Activated CD4-positive, CD25-positive, alpha-beta regulatory T cell treated with anti-CD3 and anti-CD28 coated beads, Interleukin-2, amount 50 U/mL, for 16 hours (primary cell): ENCODE measurements around the gene ACAN.

Experiments used
- DNase-seq: peaks from one replicate; pipeline ENCODE4 v3.0.0-alpha.2; 2020; ENCODE audit warnings: low read depth, low spot score

The ACAN gene

DNA sequence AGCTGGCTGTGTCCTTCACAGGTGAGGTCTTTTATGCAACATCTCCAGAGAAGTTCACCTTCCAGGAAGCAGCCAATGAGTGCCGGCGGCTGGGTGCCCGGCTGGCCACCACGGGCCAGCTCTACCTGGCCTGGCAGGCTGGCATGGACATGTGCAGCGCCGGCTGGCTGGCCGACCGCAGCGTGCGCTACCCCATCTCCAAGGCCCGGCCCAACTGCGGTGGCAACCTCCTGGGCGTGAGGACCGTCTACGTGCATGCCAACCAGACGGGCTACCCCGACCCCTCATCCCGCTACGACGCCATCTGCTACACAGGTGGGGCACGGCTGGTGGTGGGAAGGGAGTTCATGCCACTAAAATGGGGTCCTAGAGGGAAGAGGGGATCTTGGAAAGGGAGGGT is 40.1 kb downstream of the ACAN start:
- no peak for DNase-seq

DNA sequence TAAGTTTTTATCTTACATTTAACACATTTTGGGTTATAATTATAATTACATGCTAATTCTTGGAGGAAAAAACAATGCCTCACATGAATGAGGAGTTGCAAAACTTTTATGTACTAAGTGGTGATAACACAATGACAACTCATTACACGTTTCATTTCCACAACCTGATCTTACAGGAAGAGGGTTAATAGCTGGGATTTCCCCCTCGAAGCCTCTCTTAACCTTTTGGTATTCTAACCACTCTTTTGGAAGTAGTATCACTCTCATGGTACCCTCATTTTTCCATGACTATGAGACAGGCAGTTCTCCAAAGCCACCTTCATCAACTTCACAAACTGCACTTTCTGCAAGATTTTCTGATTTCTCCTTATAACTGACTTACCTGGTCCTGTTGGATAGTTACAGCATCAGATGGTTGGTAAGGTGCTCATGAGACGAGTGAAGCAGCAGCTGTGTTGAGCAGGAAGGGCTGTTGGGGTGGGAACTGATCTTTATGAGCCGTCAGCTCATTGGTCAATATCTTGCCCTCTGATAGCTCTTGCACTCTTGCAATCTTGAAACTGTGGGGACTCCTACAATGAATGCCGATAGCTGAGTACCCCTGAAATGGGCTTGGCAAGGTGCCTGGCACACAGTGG is 41.6 kb downstream of the ACAN start:
- DNase-seq, result no peak

DNA sequence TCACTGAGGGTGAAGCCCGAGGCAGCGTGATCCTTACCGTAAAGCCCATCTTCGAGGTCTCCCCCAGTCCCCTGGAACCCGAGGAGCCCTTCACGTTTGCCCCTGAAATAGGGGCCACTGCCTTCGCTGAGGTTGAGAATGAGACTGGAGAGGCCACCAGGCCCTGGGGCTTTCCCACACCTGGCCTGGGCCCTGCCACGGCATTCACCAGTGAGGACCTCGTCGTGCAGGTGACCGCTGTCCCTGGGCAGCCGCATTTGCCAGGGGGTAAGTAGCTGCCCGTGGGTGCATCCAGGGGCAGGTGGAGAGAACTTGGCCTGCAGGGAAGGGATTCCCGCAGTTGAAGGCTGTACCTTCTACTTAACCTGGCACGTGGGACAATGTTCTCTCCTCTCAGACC is 42.4 kb downstream of the ACAN start:
- no peak for DNase-seq

DNA sequence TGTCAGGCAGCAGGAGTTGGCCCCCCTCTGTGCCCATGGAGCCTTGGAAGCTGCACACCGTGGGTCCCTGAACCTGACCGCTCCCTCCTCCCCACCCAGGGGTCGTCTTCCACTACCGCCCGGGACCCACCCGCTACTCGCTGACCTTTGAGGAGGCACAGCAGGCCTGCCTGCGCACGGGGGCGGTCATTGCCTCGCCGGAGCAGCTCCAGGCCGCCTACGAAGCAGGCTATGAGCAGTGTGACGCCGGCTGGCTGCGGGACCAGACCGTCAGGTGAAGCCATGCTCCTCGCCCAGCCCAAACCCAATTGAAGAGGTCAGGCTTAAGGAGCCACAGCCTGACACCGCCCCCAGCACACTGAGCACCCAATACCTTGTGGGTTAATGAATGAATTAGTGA is 43.9 kb downstream of the ACAN start:
- DNase-seq, result no peak

DNA sequence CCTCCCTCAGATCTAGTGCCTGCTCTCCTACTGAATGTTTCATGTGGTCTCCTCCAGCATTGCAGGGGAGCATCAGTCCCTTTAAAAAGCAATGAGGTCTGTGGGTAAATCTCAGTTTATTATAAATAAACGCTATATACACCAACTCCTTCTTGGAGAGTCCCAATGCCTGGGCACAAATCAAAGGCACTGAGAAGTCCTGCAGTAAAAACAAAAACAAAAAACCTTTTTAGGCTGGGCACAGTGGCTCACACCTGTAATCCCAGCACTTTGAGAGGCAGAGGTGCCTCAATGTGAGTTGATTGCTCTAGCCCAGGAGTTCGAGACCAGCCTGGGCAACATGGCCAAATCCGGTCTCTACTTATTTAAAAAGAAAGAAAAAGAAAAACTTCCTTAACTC is 45.0 kb downstream of the ACAN start:
- no peak for DNase-seq

DNA sequence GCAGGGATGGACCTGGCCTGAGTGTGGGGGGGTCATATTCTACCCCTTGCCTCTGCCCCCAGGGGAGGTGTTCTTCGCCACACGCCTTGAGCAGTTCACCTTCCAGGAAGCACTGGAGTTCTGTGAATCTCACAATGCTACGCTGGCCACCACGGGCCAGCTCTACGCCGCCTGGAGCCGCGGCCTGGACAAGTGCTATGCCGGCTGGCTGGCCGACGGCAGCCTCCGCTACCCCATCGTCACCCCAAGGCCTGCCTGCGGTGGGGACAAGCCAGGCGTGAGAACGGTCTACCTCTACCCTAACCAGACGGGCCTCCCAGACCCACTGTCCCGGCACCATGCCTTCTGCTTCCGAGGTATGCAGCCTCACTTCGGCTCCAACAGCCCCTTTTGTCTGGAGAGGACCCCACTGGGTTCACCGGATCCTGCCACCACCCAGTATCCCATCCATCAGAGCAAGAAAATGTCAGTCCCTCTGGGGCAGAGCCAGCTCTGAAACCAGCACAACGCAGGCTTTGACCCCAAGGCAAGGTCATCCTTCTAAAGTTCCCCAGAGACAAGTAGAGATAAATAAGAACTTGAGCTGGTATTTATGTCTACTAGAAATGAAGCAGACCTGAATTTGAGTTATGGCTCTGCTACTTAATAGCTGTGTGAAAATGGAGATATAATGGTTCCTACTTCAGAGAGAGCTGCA is 46.3 kb downstream of the ACAN start:
- no peak for DNase-seq

DNA sequence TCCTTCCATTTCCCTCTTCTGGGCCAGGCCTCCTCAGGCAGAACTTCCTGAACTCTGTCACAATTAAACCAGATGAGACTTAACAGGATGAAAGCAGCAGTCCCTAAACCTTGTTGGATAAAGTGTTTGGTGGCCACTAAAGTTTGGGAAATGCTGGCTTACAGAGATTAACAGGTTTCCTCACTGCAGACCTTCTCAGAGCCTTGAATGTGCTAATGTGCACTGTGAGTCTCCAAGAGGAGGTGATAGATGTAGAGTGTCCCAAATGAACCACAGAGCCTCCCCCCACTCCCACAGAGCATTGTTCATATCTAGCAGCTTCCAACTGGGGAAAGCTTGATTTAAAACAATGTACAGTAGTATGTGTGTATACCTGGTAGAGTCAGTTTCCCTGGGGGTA is 49.2 kb downstream of the ACAN start:
- DNase-seq, result no peak

DNA sequence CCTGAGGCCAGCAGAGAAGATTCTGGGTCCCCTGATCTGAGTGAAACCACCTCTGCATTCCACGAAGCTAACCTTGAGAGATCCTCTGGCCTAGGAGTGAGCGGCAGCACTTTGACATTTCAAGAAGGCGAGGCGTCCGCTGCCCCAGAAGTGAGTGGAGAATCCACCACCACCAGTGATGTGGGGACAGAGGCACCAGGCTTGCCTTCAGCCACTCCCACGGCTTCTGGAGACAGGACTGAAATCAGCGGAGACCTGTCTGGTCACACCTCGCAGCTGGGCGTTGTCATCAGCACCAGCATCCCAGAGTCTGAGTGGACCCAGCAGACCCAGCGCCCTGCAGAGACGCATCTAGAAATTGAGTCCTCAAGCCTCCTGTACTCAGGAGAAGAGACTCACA is 55.7 kb downstream of the ACAN start:
- DNase-seq, result no peak

DNA sequence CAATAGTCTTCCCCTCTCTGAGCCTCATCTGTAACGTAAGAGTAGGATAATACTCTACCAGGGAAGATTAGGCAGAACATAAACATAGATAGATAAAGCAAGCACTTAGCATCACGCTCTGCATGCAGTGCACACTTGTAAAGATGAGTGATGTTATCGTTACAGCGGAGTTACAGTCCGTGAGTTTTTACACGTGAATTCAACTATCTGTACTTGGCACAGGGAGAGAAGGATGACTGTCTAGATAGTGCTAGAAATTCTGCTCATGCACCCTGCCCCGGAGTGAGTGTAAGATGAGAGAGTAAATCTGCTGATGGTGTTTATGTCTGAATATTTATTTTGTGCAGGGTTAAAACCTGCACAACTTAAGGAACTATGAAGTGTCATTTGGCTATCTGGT is 56.3 kb downstream of the ACAN start:
- DNase-seq, result no peak

DNA sequence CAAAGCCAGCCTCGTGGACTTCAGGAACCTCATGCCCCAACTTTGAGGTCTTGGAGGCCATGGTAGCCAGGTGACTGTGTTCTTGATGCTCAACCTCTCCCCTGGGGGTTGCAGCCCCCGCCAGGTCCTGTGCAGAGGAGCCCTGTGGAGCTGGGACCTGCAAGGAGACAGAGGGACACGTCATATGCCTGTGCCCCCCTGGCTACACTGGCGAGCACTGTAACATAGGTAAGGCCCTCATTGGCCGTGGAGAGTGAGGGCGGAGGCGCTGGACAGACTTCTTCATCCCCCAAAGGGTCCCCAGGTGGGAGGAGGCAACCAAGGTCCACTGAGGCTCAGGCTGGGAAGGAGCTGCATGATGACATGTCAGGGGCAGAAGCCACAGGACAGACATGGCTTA is 57.0 kb downstream of the ACAN start:
- DNase-seq, result no peak

DNA sequence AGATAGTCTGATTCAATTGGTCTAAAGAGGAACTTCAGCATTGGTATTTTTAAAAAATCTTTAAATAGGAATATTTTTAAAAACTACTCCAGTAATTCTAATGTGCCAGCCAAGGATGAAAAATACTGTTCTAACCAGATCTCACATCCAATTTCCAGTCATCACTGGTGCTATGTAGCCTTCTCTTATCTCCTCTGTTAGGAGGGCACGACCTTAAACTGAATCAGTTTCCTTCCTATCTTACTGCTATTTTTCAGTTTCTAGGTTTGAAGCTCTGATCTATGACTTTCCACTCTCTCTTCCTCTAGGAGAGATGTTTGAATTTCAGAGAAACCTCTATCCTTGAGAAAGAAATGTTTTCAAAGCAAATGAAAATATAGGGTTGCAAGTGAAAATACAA is 60.2 kb downstream of the ACAN start:
- DNase-seq, result no peak

DNA sequence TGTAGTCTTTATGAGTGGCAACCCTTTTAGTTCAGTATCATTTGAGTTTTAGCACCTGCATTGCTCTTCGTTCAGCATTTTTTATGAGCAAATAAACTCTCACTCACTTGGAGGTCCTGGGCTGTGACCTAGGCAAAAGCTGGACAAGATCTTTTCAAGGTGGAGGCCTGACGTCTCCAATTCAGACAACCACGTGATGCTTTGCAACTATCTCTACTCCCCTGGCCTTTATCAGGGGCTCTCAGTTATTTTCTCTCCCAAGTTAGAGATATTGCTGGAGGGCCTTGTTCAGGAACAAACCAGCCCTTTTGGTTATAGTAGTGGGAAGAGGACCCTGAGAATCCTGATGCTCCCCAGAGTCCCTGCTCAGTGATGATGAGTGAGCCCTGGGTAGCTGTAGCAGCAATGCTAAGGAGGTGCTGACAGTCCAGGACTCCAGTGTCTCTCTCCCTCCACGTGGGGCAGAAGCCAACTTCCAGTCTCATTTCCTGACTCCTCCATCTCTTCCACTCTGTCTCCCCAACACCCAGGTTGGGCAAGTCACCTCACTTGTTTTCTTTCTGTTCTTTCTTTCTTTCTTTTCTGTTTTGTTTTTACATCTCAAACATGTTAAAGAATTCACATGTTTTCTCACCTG is 61.7 kb downstream of the ACAN start:
- DNase-seq, result no peak

DNA sequence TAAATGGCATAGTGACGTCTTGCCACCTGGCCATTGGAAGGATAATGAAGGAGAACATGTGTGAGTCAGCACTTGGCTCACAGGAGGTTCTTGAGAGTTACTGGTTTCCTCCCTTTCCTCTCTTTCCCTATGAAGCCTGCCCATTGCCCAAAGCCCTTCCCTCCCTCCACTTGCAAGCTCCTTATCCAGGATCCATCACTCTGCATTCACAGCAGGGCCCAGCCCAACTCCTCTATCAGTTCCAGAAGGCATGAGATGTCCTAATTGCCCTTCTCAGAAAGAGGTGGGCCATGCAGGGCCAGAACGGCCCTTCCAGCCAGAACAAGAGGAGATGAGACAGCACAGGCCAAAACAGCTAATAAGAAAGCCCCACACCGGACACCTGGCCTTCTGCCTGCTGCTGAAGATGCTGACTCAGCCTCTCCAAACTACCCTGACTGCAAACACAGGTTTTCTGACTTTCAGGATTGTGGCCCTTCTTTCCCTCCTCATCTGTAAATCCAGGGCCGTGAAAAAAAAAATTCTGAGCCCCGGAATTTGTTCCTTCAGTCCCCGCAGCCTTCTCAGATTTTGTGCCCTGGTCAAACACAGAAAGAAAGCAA is 62.4 kb downstream of the ACAN start:
- no peak for DNase-seq

DNA sequence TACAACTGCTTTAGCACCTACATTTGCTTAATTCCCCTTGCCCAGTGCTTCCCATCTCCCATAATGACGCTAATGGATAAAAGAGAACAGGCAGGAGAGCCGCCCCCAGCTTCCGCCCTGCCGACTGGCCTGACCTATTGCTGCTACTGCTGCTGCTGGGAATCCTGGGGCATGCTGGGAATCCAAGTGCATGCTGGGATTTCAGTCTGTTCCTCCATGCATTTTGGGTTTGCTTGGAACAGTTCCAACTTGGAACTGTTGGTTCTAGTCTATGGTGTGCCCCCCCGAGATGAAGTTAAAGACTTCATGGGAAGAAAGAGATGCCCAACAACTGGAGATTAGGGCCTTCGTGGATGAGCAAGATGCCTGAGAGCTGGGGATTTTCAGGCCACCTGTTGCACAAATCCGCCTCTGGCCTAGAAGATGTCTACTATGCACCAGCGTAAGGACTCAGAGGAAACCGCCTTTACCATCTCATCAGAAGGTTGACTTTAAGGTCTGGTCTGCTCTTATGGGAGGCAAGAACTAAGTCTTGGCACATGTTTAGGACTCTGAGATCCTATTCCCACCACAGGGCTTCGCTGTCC is 63.2 kb downstream of the ACAN start:
- no peak for DNase-seq

DNA sequence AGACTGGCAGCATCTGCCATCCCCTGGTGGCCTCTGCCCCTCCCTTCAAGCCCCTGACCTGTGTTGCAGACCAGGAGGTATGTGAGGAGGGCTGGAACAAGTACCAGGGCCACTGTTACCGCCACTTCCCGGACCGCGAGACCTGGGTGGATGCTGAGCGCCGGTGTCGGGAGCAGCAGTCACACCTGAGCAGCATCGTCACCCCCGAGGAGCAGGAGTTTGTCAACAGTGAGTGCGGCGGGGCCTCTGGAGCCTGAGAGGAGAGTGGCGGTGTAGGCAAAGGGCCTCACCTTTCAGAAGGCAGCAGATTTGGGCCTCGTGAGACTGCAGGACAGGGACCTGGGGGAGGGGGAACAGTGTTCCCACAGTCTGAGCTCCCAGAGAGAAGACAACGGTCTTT is 68.1 kb downstream of the ACAN start:
- no peak for DNase-seq

DNA sequence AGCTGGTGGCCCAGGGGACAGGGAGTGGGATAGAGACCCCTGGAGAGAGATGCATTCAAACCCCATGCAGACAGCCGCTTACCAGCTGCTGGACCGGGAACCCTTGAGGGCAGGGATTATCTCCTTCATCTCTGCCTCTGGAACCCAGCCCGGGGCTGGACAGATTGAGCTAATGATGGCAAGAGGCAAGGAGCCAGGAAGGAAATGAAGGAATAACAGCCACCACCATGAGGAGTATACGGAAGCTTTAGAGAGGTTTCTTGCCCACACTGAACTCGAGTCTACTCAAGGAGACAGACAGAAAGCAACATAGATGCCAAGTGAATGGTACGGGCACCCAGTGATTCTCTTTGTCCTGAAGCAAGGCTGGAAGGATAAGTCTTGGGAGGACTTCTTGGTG is 68.9 kb downstream of the ACAN start:
- DNase-seq, result no peak

DNA sequence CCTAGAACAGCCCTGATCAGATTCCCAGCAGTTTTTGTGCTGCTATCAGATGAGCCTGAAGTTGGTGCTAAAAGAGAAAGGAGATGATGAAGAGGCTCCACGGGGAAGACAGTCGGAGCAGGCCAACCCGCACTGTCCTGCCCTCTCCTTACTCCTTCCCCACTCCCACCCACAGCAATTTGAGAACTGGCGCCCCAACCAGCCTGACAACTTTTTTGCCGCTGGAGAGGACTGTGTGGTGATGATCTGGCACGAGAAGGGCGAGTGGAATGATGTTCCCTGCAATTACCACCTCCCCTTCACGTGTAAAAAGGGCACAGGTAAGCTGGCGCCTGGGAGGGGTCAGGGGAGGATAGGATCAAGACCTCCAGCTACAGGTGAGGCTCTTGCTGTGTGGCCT is 69.5 kb downstream of the ACAN start:
- no peak for DNase-seq

DNA sequence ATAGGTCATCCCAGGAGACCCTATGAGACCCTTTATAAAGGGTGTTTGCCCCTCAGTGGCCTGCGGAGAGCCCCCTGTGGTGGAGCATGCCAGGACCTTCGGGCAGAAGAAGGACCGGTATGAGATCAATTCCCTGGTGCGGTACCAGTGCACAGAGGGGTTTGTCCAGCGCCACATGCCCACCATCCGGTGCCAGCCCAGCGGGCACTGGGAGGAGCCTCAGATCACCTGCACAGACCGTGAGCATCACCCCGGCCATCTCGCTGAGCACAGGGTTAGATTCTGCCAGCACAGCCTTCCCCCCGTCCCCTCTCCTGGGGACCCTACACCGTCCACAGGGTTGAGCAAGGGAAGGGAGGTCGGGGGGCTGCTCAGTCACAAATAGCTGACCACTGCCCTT is 70.5 kb downstream of the ACAN start:
- DNase-seq, result no peak

DNA sequence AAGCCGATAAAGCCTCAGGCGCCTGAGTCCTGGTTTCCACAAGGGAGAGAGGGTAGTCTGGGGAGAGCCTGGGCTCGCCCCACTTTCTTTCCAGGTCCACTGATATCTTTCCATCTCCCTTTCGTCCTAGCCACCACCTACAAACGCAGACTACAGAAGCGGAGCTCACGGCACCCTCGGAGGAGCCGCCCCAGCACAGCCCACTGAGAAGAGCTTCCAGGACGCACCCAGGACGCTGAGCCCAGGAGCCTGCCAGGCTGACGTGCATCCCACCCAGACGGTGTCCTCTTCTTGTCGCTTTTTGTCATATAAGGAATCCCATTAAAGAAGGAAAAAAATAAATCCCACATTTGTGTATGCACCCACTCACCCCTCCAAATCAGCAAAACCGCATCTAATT is 71.0 kb downstream of the ACAN start:
- DNase-seq, result no peak

DNA sequence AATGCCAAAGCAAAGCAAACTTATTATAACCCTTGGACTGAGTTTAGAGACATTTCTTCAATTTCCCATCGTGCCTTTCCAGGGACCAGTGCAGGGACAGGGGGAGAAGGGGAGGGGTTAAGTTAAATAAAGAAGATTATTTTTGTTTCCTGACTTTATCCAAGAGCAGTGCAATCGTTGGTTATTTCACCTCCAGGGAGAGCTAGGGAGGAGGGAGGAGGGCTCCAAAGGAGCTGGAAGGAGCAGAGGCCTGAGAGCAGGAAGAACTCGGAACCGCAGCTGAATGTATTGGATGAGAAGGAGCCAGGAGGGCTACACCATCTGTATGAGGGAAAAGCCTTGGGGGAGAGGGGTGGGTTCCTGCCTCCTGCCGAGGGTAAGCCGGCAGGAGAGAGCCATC is 71.4 kb downstream of the ACAN start:
- no peak for DNase-seq

DNA sequence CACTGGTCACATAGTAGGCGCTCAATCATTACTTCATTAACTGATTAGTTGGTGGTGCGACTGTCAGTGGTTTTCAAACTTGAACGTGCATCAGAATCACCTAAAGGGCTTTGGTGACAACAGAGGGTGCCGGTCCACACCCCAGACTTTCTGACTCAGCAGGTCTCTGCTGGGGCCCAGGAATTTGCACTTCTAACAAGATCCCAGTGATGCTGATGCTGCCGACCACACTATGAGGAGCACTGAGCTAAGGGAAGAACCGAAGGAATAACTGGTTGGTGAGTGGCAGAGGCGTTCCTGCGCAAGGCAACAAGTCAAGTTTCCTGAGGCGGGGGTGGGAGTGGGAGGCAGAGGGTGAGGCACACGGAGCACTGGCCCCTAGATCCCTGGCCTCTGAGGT is 73.3 kb downstream of the ACAN start:
- DNase-seq, result no peak

DNA sequence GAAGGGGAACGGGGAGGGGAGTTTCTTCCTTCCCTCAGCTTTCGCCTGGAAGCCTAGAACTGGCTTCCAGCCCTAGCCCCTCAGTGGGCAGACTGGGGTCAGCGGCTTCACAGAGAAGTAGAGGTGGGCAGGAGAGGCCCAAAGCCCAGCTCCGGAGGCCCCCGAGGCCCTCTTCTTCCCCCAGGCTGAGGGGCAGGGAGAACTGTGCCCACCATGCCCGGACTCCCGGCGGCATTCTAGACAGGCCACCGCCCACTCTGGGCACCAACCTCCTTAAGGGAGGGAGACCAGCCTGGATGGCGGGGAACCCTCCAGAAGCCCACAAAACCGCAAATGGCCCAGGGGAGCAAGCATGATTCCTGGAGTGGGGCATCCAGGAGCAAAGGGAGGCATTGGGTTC is 74.2 kb downstream of the ACAN start:
- DNase-seq, result no peak

DNA sequence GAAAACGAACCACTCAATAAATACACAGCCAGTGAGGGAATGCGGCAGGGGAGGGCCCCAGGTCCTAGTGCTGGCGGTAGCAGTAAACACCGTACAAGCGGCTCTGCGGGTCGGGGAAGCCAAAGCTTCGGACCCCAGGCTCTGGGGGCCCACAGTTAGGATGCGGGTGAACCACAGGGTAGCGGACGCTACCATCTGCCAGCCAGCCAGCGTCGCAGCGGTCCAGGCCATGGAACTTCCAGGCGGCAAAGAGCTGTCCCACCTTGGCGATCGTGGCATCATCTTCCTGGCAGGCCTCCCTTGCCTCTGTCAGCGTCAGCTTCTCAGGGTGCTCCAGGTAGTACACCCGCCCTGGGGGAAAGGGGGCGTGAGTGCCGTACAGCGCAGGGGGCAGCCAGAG is 74.7 kb downstream of the ACAN start:
- DNase-seq, result no peak
